ENCODE measurements around the gene DUSP22.
"Not testable (repeated sequence)": the region's sequence is repeated elsewhere in the genome, so short reads cannot be mapped to it uniquely, and the experiment has no call there.

Gene DUSP22

DNA sequence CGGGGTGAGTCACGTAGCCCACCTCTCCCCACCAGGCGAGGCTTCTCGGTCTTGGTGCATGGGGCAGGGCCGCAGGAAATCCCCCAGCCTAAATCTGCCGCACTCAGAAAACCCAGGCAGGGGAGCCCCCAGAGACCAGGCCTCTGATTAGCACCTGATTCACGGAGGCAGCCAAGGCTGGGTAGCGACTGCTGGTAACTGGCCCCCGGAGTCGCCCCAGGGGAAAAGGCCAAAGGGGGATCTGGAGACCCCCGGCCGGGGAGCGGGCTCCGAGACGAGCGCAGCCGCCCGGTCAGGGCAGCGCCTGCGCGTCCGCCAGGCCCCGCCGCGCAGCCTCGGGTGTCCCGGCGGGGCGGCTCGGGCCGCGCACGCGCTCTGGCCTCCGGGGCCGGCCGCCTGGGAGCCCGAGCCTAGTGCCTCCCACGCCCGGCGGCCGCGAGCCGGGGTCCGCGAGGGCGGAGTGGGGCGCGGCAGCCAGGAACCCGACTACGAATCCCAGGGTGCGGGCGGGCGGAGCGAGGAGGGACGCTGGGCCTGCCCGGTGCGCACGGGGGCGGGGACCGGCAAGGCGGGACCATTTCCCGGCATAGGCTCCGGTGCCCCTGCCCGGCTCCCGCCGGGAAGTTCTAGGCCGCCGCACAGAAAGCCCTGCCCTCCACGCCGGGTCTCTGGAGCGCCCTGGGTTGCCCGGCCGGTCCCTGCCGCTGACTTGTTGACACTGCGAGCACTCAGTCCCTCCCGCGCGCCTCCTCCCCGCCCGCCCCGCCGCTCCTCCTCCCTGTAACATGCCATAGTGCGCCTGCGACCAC is at the start of gene DUSP22:
DUSP22 (plus strand) TSS at position 791 of the 809 bp plus-strand sequence. CDS start 53 bp downstream, outside the sequence.
- peak; percentile 66 for DNase-seq

DNA sequence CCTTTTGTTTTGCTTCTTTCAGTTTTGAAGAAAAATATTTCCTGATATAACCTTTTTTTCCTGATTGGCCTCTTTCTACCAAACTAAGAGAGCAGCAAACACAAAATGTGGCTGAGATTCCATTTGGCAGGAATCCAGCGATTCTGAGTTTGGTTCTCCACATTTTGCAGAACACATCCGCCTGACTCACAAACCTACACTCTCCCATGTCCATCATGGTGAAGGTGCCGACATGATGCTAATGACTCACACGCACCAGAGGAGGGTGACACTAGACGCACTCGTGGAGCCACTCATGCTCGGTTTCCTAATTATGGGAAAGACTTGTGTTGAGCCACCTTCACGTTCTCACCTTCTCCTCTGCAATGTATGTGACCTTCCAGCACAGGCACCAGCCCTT is 45.9 kb upstream of the DUSP22 start:
- no peak for DNase-seq

DNA sequence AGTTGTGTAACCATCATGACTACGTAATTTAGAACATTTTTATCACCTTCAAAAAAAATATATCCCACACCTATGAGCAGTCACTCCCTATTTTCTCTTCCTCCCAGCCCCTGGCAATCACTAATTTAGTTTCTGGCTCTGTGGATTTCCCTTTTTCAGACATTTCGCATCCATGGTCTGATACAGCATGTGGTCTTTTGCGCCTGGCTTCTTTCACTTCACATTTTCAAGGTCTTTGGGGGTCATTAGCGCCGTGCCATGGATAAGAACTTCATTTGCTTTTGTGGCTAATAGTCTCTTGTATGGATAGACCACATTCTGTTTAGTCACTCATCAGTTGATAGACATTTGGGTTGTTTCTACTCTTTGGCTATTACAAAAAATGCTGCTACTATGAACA is 44.9 kb upstream of the DUSP22 start:
- no peak for DNase-seq

DNA sequence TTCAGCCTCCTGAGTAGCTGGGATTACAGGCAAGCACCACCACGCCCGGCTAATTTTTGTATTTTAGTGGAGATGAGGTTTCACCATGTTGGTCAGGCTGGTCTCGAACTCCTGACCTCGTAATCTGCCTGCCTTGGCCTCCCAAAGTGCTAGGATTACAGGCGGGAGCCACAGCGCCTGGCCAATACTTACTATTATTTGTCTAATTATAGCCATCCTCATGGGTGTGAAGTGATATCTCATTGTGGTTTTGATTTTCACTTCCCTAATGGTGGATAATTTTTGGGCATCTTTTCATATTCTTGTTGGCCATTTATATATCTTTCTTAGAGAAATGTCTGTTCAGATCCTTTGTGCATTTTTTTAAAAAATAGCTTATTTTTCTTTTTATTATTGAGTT is 44.2 kb upstream of the DUSP22 start:
- DNase-seq = not testable (repeated sequence)

DNA sequence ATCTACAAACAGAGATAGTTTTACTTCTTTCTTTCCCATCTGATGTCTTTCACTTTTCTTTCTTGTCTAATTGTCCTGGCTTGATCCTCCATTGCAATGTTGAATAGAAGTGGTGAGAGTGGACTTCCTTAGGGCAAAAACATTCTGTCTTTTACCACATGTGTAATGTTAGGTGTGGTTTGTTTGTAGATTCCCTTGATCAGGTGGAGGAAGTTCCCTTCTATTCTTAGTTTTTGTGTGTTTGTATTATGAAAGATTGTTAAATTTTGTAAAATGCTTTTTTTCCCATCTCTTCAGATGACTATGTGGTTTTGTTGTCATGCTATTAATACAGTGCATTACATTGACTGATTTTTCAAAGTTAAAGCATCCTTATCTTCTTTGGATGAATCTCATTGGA is 41.6 kb upstream of the DUSP22 start:
- no peak for DNase-seq

- no peak for DNase-seq
Observed at GRCh38 chr6:251920-252319, 40.4 kb upstream of the DUSP22 start.

- no peak for DNase-seq
Observed at GRCh38 chr6:252775-253535, 39.3 kb upstream of the DUSP22 start.

GRCh38 chr6:254016-254415 is 38.3 kb upstream of the DUSP22 start:
- no peak for DNase-seq

DNA sequence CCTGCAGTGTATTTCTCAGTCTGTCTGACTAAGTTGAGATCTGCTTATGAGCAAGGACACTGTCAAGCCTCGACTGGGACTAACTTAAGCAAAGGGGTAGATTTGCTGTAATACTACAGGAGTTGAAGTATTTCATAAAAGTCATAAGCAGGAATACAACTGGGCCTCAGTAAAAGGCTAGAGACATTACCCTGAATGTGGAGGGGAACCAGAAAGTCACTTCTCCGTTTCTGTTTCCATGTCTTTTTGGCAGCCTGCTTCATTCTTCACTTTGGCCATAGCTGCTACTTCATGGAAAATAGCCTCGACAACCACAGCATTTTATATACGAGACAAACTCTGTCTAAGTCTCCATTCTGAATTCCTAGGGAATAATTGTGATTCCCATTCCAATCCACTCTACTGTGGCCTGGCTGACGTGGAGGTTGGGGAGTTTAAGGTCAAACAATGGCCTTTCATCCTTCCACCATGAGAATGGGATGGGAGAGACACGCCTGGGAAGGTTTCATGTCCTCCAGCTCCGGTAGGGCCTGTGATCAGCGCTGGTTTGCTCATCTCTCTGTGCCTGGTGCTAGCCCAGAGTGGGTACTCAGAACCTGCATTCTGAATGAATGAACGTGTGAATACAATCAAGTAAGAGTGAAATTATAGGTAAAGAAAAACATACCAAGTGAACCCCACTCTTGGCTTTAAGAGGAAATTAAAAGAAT is 37.1 kb upstream of the DUSP22 start:
- no peak for DNase-seq

DNA sequence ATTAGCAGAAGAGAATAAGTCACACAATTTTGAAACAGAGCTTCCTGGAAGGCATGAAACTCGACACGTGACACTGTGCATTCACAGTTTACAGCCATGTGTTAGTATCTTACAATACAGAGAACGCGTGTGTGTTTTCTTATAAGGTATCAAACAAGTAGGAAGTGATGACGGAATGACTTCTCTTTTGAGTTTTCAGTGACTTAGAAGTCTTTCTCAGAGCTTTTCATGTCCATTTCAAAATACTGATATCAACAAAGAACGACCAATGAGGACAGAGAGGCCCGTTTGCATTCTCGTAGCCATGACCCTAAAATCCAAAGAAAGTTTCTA is 36.6 kb upstream of the DUSP22 start:
- no peak for DNase-seq

- no peak for DNase-seq
Observed at GRCh38 chr6:256169-256568, 36.1 kb upstream of the DUSP22 start.

GRCh38 chr6:257031-257725 is 35.1 kb upstream of the DUSP22 start:
- no peak for DNase-seq

- no peak for DNase-seq
Observed at GRCh38 chr6:257774-258173, 34.5 kb upstream of the DUSP22 start.

DNA sequence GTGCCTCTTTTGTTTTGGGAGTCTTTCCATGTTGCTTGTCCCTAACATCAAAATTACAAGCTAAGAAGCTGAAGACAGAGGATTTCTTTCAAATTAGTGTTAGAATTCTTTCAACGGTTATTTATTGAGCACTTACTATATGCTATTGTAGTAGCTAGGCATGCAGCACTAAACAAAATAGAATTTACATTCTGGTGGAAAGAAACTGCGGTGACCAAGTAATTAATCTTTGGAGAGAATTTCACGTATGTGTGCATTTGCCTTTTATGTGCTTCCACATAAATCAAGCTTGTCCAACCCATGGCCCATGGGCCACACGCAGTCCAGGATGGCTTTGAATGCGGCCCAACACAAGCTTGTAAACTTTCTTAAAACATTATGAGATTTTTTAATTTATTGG is 33.0 kb upstream of the DUSP22 start:
- no peak for DNase-seq

GRCh38 chr6:259901-260508 is 32.3 kb upstream of the DUSP22 start:
- DNase-seq = no peak

DNA sequence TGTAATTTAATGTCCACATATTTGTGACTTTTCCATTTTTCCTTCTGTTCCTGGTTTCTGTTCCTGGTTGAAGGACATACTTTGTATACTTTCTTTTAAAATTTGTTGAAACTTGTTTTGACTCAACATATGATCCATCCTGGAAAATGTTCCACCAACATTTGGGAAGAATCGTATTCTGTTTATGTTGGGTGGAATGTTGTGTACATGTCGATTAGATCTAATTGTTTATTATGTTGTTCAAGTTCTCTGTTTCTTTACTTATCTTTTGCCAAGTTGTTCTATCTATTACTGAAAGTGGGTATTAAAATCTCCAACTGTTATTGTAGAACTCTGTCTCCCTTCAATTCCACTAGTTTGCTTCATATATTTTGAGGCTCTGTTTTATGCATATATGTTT is 27.7 kb upstream of the DUSP22 start:
- no peak for DNase-seq

DNA sequence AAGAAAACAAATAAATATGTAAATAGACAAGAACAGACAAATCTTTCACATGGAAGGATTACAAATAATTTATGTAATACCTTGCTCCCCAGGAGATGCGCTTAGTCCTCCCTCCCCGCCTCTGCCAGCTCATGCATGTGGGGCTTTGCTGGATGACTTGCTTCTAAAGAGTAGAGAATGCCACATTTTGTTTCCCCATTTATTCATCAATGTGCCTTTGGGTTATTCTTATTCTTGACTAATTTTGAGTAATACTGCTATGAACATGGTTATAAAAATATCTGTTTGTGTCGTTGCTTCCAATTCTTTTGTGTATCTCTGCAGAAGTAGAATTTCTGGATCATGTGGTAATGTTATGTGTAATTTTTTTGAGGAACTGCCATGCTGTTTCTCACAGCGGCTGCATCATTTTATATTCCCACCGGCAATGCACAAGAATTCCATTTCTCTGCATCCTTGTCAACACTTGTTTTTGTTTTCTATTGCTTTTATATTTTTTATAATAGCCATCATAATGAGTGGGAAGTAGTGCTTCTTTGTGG is 23.8 kb upstream of the DUSP22 start:
- no peak for DNase-seq

GRCh38 chr6:273551-274058 is 18.7 kb upstream of the DUSP22 start:
- DNase-seq = no peak

GRCh38 chr6:277746-278145 is 14.5 kb upstream of the DUSP22 start:
- DNase-seq = no peak

DNA sequence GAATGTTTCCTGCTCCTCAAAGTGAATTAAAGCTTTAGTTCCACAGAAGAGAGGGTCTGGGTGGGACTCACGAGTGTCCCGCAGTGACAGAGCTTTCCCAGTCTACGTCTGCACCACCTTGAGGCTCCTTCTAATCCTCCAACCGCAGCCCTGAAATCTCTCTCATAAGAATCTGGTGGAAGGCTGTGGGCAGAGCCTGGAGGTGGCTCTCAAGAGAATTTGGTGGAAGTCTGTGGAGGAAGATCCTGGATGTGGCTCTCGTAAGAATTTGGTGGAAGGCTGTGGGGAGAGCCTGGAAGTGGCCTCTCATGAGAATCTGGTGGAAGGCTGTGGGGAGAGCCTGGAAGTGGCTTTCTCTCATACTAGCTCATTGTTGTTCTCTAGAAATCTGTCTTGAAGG is 13.8 kb upstream of the DUSP22 start:
- DNase-seq = no peak

GRCh38 chr6:279341-280029 is 12.8 kb upstream of the DUSP22 start:
- no peak for DNase-seq
